ENCODE measurements around the gene ANAPC1.
"Not testable (repeated sequence)": the region's sequence is repeated elsewhere in the genome, so short reads cannot be mapped to it uniquely, and the experiment has no call there.

Gene ANAPC1

DNA sequence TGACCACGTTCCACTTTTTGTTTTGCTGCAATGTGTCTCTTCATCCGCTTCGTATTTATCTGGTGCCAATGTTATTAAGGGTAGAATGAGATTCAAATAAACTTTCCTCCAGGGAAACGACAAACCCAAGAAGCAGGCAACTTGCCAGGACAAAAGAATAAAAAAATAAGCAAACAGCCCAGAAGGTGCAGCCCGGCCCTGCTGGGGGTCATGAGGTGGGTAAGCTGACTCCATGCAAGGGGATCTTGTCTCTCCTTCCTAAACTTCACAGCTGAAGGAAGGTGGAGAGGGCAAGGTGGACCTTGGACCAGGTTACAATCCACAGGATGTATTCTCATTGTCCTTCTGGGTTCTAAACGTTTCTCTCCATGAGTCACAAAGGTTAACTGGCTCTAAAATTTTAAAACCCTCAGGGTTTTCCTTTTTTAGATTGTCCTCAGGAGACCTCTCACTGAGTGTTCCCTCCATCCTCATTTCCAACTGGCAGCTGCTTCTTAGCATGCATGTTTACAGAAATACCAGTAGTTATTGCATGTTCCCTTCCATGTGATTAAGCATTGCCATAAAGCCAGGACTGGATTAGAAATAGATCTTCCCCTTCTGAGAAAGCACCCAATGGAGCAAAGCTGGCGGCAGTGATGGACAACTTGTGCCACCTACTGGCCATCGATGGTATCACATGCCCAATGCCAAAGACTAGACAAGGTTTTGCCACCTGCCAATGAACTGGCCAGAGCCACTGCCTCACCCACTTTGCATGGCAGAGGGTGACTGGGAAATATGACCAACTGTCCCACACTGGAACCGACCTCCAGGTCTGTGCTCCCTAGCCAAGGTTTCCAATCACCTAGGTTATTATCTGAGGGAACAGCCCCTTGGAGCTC, 147.9 kb downstream of the ANAPC1 start:
- DNase-seq (ENCODE audit: low read depth in 2 of 2) = not testable (repeated sequence)

DNA sequence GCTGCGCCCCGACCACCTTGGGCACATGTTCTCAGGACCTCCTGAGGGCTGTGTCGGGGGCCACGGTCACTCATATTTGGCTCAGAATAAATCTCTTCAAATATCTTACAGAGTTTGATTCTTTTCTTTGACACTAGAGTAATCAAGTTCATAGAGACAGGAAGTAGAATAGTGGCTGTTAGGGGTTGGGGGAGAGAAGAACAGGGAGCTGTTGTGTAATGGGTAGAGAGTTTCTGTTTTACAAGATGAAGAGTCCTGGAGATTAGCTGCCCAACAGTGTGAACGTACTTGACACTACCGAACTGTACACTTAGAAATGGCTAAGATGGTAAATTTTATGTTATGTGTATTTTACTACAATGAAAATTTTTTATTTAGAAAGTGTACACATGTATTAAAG, 148.6 kb downstream of the ANAPC1 start:
- DNase-seq (ENCODE audit: low read depth in 2 of 2) = not testable (repeated sequence)

DNA sequence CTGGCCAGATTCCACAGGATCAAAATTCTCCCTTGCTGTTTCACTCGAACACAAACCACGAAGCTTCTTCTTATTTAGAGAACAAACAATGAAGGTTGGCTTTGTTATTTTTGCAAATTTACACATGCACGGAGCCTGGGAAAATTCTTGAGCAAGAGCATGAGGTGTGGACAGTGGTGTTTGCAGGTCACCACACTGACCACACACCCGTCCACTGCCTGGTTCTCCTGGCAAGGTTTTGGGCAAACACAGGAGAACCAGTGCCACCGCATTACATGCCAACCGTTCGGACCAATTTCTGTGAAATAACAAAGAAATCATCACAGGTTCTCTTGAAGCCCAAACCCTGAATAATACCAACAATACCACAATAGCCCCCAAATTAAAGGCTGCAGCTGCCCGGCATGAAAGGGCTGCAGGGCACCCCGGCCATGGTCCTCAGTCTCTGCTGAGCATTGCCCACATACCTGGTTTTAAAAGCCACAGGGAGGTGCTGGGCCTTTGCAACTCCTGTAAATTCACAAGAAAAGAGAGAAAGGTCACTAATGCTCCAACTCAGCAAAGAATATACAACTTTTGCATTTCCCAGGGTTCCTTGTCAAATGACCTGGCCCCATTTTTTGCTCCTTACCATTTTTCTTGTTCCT, 154.1 kb downstream of the ANAPC1 start:
- DNase-seq (ENCODE audit: low read depth in 2 of 2) = not testable (repeated sequence)

DNA sequence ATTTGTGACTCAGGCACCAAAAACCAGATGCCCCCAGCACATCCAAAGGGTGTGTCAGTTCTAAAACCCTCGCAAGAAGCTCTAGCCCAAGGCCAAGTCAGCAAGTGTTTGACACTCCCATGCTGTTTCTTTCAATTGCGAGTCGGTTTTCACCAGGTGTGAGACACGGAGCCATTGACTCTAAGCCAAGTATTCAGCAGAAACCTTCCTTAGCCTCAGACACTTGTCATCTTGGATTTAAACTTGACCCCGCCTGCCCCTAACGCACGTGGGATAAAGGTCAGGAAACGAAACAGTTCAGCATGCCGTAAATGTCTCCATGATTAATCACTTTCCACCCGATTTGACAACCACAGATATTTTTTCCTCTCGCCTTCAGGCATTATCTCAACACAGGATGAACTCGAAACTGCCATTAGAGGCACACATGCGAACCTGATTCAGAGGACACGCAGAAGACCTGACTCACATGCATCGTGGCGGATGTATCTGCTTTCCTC, 156.3 kb downstream of the ANAPC1 start:
- DNase-seq (ENCODE audit: low read depth in 2 of 2) = peak; percentile 16 to 38

DNA sequence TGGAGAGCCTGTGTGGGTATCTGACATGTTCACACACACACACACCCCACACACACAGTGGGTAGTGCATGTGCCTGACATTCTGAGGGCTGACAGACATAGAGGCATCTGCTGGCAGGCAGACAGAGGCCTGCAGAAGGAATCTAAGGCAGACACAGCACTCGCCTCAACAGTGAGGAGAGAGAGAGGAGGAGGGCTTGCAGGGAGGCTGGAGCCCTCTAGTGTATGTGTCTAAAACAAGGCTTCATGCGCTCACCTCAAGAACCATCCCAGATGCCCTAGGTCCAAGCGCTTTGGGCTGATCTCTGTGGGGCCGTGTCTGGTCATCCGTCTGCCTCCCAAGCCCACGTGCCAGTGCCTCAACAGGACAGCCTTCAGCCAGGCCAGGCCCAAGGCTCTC, 158.3 kb downstream of the ANAPC1 start:
- DNase-seq (ENCODE audit: low read depth in 2 of 2) = not testable (repeated sequence)

DNA sequence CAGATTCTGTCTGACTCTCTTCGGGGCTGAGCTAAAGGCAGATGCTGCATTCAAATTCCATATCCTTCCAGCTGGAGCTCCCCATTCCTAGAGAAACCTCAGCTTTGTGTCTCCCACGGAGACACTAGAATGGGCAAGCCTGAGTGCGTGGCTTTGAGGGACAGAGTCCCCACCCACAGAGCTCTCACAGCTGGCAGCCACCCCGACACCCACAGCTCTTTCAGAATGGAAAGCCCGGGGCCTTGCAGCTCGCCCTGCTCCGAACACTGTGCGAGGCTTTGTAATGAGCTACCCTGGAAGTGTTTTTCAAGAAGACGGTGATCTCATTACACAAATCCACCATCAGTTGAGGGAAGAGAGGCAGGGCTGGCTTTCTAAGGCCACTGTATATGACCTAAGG, 164.4 kb downstream of the ANAPC1 start:
- not testable (repeated sequence) for DNase-seq (ENCODE audit: low read depth in 2 of 2)

Measured in stimulated activated CD8-positive, alpha-beta memory T cell treated with anti-CD3 and anti-CD28 coated beads, Interleukin-15, amount 100 ng/mL, for 48 hours (primary cell).